WI38 (cell line): Measurements from ENCODE around the gene CREB5.

Experiments
- H3K4me3 ChIP-seq: 2 replicates; pipeline ENCODE4 v1.5.1; 2011; ENCODE audit warnings: low read depth, mild to moderate bottlenecking, control low read depth, low read length
- CTCF ChIP-seq: IDR thresholded peaks from 2 replicates; pipeline ENCODE4 v1.5.1; 2012; ENCODE audit warnings: low read depth, mild to moderate bottlenecking, control low read depth, low read length

The CREB5 gene

DNA sequence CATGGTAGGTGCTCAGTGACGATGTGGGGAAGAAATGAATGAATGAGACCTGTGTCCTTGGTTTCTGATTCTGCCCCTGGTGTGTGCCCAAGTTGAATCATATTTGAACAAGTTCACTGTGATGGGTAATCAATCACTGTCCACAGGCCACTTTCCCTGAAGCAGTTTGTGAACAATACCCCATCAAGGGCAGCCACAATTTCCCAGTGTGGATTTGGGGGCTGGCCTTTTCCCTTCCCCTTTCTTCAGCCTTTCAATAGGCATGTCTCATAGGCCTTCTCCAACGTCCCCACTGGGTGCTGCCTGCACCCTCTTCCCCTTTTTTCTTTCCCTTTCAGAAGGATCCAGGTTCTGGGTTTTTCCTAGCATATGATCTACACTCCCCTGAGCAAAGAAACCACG lies 64.7 kb downstream of the CREB5 start:
- no peak for TF ChIP-seq CTCF
- H3K4me3 ChIP-seq = no peak overlapping the region

DNA sequence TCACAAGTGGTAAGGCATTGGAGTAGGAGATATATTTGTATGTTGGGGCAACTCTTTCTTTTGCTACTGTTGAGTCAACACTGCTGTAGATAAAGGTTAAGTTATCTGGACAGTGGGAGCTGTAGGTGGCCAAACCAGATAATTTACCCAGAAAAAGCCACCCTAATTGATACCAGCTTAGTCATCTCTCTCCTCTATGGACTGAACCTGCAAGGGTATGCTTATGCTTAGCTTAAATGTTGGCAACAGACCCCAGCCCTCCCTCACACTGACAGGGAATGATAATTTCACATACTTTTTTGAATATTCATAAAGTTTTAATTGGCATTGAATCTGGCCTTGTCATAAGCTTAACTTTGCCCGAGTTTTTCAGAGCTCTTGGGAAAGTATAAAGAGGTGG lies 66.3 kb downstream of the CREB5 start:
- no peak for TF ChIP-seq CTCF
- H3K4me3 ChIP-seq = no peak overlapping the region

DNA sequence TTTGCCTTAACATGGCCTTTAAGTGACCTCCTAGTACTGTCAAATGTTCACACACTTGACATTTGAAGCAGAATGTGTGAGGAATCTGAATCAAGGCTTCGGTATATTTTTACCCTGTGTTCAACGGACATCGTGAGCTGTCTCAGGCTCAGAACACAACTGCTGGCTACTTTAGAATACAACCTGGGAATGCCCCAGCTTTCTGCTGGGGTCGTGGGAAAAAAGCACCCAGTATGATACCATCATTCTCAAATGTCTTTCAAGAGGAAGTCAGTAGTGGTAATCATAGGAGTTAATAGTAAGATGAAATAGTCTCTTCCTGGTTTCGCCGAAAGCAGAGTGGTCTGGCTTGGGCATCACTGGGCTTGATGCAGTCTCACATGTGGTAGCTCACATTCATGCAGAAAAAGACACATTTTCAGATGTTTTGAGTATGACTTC lies 67.2 kb downstream of the CREB5 start:
- H3K4me3 ChIP-seq = no peak overlapping the region
- TF ChIP-seq CTCF = no peak

DNA sequence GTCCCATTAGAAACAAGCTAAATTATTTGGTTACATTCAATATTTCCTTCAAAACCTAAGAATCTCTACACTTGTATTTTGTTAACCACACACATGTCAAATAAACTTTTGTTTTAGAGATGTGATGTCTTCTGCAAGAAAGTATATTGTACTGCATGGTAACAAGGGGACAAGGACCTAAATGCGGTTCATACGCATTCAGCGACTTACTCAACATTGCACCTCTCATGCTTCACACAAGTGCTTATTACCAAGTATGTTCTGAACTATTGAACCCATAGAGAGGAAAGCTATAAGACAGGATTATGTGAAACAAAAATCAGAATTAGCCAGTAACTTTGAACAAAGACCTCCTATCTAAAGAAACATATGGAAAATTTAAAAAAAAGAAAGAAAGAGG lies 68.3 kb downstream of the CREB5 start:
- no peak for TF ChIP-seq CTCF
- H3K4me3 ChIP-seq = no peak overlapping the region

DNA sequence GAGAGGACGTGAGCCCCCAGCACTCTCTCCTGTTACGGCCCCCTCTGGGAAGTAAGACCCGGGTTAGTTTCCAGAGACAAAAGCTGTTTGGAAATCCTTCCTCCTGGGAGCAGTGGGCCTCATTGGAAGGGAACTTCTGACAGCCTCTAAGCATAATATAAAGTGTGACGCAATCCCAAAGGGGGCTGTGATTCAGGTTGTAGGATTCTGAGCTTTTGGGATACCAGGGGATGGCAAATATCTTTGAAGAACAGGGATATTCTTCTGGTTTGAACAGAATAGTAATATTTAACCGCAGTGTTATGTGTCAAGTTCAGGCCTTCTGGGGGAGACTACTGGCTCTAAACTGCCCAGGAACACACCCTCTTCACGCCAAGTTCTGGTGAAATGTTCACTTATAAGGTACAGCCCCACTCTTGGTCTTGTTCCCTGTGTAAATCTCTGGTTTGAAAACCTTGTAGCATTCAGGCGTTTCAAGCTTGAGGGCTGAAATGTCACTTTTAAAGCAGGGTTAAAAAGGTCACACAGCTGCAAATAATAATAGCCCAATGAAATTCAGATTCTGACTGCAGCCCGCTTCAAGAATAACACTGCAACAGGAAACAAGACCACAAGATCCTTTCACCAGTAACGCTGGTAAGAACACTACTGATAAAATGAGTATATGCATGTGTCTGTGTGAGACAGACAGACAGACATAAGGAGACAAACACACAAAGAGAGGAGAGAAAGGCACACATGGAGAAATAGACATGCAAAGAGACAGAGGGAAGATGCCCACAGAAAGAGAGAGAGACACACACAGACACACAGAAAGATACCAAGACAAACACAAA lies 69.0 kb downstream of the CREB5 start:
- TF ChIP-seq CTCF = no peak
- H3K4me3 ChIP-seq = no peak overlapping the region

DNA sequence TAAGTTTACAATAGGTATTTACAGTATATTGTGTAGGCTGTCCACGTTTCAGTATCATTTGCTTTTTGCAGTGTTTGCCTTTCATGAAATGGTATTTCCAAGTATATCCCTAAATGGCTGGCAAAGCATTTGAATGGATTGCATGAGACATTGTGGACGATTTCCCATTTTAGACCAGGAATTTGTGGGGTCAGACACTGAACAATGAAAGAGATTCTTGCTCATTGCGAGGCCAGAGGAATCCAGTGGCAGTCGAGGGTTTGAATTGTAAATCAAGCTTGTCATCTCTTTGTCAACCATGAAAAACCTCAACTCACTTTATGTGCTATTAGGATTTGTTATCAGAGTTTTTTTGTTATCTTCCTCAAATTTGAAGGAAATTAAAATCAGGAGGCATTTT lies 70.8 kb downstream of the CREB5 start:
- TF ChIP-seq CTCF = no peak
- no peak overlapping the region for H3K4me3 ChIP-seq

- no peak for TF ChIP-seq CTCF
- H3K4me3 ChIP-seq = no peak overlapping the region
Observed at GRCh38 chr7:28483908-28484605, 71.7 kb downstream of the CREB5 start.
